PC-9 (cell line): Measurements from ENCODE around the gene RNF114. TPM values are rescaled to one million over a fixed set of nuclear protein-coding genes. Genes with fewer than 3 reads are reported as not detected.

Source experiments
- BruUV-seq: library from RNA; stranded (reverse); fragments of 400-500 nt; replicated peaks from 2 replicates; lab custom pipeline; 2021; lab: Mats Ljungman, UMichigan
- CTCF ChIA-PET: fragments of 300-600 bp; sonication (Branson Sonifier 250); formaldehyde crosslinking; loops from one replicate; lab custom pipeline; 2022; ENCODE audit warnings: antibody characterized with exemption; lab: Charles Lee
- POLR2A ChIA-PET: fragments of 300-600 bp; sonication (Branson Sonifier 250); formaldehyde crosslinking; loops from one replicate; lab custom pipeline; 2022; ENCODE audit warnings: antibody characterized with exemption; ENCODE audit not compliant: unreplicated experiment; lab: Charles Lee
- DNase-seq, 2 experiments: peaks; one replicate each; pipeline versions ENCODE4 v3.0.0 to v3.0.0-alpha.2; 2015 to 2022; ENCODE audit warnings: mixed read lengths in 1 of 2
- H2AFZ ChIP-seq: fragments of 200-600 bp; sonication (generic); 2 replicates; pipeline ENCODE4 v1.8.1; 2017; ENCODE audit warnings: antibody characterized with exemption
- H3F3A ChIP-seq: fragments of 200-600 bp; sonication (generic); 2 replicates; pipeline ENCODE4 v1.8.1; 2017; ENCODE audit warnings: antibody characterized with exemption, mild to moderate bottlenecking, low read depth; ENCODE audit not compliant: insufficient read depth
- H3K27ac ChIP-seq: fragments of 200-600 bp; sonication (generic); 2 replicates; pipeline ENCODE4 v1.6.1; 2016; ENCODE audit warnings: mixed run types
- H3K27me3 ChIP-seq: fragments of 200-600 bp; sonication (generic); 2 replicates; pipeline ENCODE4 v1.6.1; 2016; ENCODE audit warnings: low read depth, mixed run types; ENCODE audit not compliant: insufficient read depth
- H3K36me3 ChIP-seq: fragments of 200-600 bp; sonication (generic); 2 replicates; pipeline ENCODE4 v1.6.1; 2016; ENCODE audit warnings: low read depth, mixed run types
- H3K4me1 ChIP-seq: fragments of 200-600 bp; sonication (generic); replicated peaks from 2 replicates; pipeline ENCODE4 v1.6.1; 2016; ENCODE audit warnings: mixed run types; ENCODE audit not compliant: insufficient read depth
- H3K4me2 ChIP-seq: fragments of 200-600 bp; sonication (generic); 2 replicates; pipeline ENCODE4 v1.6.1; 2017; ENCODE audit warnings: mixed run types
- H3K4me3 ChIP-seq: fragments of 200-600 bp; sonication (generic); 2 replicates; pipeline ENCODE4 v1.6.1; 2016; ENCODE audit warnings: mixed run types
- H3K79me2 ChIP-seq: fragments of 200-600 bp; sonication (generic); 2 replicates; pipeline ENCODE4 v1.6.1; 2017; ENCODE audit warnings: low read depth, mixed run types
- H3K9me2 ChIP-seq: fragments of 200-600 bp; sonication (generic); 2 replicates; pipeline ENCODE4 v1.8.1; 2017; ENCODE audit warnings: mild to moderate bottlenecking; ENCODE audit not compliant: insufficient read depth
- H3K9me3 ChIP-seq: fragments of 200-600 bp; sonication (generic); 2 replicates; pipeline ENCODE4 v1.8.1; 2016; ENCODE audit warnings: low read depth; ENCODE audit not compliant: insufficient read depth
- H4K20me1 ChIP-seq: fragments of 200-600 bp; sonication (generic); 2 replicates; pipeline ENCODE4 v1.8.1; 2017; ENCODE audit not compliant: insufficient read depth
- EZH2 ChIP-seq: fragments of 200-600 bp; sonication (generic); IDR thresholded peaks from 2 replicates; pipeline ENCODE4 v1.8.0; 2017; ENCODE audit warnings: antibody characterized with exemption, low read depth
- intact Hi-C: fragments of 100-400 bp; cut with micrococcal nuclease; formaldehyde crosslinking; loops from one replicate; pipeline ENCODE4 v1.10.0; 2022; ENCODE audit not compliant: unreplicated experiment
- total RNA-seq: library from RNA; stranded (reverse); gene quantifications from 2 replicates; pipeline ENCODE4 v1.2.3, GENCODE V29; 2021
- TF ChIP-seq, protein P1 (sequence below): fragments of 200-600 bp; sonication (generic); conservative IDR thresholded peaks from 2 replicates; pipeline ENCODE4 v1.6.1; 2017; ENCODE audit warnings: mixed run types, antibody characterized with exemption, mild to moderate bottlenecking, moderate library complexity

The RNF114 gene
- total RNA-seq, 1 experiment from 2014 or later, result 92.5 TPM

DNA sequence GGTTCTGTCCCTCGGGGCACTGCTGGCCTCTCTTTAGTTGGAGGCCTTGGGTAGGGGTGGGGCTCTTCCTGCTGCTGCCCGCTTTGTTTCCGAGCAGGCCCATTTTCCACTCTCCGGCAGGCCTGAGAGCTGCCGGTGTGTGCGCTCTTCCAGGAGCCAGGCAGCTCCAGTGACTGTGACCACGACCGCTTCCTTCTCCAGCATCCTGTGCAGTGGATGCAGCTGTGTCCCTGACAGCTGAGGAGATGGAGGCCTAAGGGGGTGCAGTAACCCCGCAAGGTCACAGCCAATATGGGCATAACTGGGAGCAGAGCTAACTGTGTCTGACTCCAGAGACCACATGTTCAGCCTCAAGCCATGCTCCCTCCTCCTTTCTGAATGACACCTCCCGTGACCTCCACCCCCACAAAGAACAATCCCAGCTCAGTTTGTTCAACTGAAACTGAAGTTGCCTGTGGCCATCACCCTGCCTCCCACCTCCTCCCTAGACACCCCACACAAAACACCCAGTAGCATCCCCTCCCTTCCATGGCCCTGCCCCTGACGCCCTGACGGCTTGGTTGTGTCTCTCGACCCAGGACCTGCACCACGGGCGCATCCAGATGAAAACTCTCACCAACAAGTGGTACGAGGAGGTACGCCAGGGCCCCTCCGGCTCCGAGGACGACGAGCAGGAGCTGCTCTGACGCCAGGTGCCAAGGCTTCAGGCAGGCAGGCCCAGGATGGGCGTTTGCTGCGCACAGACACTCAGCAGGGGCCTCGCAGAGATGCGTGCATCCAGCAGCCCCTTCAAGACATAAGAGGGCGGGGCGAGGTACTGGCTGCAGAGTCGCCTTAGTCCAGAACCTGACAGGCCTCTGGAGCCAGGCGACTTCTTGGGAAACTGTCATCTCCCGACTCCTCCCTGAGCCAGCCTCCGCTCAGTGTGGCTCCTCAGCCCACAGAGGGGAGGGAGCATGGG lies 48.7 kb upstream of the RNF114 start:
- Histone ChIP-seq H3K79me2 (no peaks in the 10 kb centered on the region), H3K27me3 (no peaks in the 10 kb centered on the region), H3K4me3 (no peak overlapping the region), H3K4me2 (peak overlapping the region; percentile 37), H3K36me3 (peaks cover 12% of the 10 kb centered on the region; the same call in 1 of the 2 replicates), H3K9me3 (no peaks in the 10 kb centered on the region), H4K20me1 (no peaks in the 10 kb centered on the region), H3K9me2 (no peaks in the 10 kb centered on the region), H3F3A (peaks cover 38% of the 10 kb centered on the region), H3K4me1 (peaks cover 44% of the 10 kb centered on the region), H3K27ac (peak overlapping the region; percentile 49), H2AFZ (no peak overlapping the region)
- intact Hi-C loops, result loop anchor here (1.0 to 5.0 kb wide), 3 partner anchors 115 to 346 kb away; no protein-coding TSS in a partner anchor
- TF ChIP-seq, protein P1, sequence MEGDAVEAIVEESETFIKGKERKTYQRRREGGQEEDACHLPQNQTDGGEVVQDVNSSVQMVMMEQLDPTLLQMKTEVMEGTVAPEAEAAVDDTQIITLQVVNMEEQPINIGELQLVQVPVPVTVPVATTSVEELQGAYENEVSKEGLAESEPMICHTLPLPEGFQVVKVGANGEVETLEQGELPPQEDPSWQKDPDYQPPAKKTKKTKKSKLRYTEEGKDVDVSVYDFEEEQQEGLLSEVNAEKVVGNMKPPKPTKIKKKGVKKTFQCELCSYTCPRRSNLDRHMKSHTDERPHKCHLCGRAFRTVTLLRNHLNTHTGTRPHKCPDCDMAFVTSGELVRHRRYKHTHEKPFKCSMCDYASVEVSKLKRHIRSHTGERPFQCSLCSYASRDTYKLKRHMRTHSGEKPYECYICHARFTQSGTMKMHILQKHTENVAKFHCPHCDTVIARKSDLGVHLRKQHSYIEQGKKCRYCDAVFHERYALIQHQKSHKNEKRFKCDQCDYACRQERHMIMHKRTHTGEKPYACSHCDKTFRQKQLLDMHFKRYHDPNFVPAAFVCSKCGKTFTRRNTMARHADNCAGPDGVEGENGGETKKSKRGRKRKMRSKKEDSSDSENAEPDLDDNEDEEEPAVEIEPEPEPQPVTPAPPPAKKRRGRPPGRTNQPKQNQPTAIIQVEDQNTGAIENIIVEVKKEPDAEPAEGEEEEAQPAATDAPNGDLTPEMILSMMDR, result no peak
- no peak for TF ChIP-seq EZH2
- POLR2A ChIA-PET, result interaction anchor here (1.2 kb wide), 1 partner anchor 272 kb away, joined by 4 read pairs; no protein-coding TSS in a partner anchor
- no peak for DNase-seq
- no TSS peak for BruUV-seq
- CTCF ChIA-PET, result interaction anchor here (1.0 kb wide), 1 partner anchor 257 kb away, joined by 3 read pairs; no protein-coding TSS in a partner anchor

DNA sequence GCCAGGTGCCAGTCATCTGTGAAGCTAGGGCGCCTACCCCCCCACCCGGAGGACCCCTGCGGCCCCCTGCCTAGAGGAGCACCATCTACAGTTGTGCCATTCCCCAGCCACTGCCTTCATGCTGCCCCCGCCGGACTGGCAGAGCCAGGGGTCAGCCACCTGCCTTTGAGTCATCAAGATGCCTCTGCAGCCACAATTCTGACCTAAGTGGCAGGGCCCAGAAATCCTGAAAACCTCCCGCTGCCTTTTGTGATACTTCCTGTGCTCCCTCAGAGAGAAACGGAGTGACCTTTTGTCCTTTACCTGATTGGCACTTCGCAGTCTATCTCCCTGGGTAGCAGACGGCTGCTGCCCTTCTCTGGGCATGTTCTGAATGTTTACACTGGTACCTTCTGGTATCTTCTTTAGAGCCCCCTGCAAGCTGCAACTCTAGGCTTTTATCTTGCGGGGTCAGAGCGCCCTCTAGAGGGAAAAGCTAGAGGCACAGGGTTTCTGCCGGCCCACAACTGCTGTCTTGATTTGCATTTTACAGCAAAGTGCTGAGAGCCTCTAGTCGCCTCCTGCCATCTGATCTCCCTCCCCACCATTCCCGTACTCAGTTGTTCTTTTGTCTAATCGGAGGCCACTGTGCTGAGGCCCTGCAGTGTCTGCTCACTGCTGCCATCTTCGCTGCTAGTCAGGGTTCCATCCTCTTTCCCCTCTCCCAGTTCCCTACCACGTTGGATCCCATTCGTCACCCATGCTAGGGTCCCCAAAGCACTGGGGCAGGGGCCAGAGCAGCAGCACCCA lies 47.8 kb upstream of the RNF114 start:
- DNase-seq, result peak; percentile 79 to 89
- Histone ChIP-seq H3K4me1 (peaks cover 44% of the 10 kb centered on the region), H4K20me1 (no peaks in the 10 kb centered on the region), H3K4me3 (no peak overlapping the region), H2AFZ (no peak overlapping the region), H3K27me3 (no peaks in the 10 kb centered on the region), H3K27ac (peak overlapping the region; percentile 49), H3K4me2 (peak overlapping the region; percentile 37), H3F3A (peaks cover 38% of the 10 kb centered on the region), H3K36me3 (peaks cover 12% of the 10 kb centered on the region; the same call in 1 of the 2 replicates), H3K9me3 (no peaks in the 10 kb centered on the region), H3K79me2 (no peaks in the 10 kb centered on the region), H3K9me2 (no peaks in the 10 kb centered on the region)
- ChIA-PET POLR2A (no interaction called here), CTCF (interaction anchor here (0.6 to 1.1 kb wide), 3 partner anchors 43 to 659 kb away, joined by 4 to 6 read pairs (median 4); no protein-coding TSS in a partner anchor)
- no TSS peak for BruUV-seq
- intact Hi-C loops, result loop anchor here (1.0 to 5.0 kb wide), 3 partner anchors 116 to 347 kb away; no protein-coding TSS in a partner anchor
- TF ChIP-seq, protein P1, result peak; percentile 99
- no peak for TF ChIP-seq EZH2
